NCI-H345 (cell line): ENCODE results near the gene BTBD16.

Experiments used
- DNase-seq: peaks from one replicate; lab custom pipeline; 2025; lab: John Stamatoyannopoulos, UW

BTBD16 gene

GRCh38 chr10:122271076-122271475 lies at the start of gene BTBD16:
BTBD16 (plus strand) TSS chr10:122271296; CDS start chr10:122275082, 3,786 bp downstream.
- no peak for DNase-seq

GRCh38 chr10:122221958-122222357 lies 49.1 kb upstream of the BTBD16 start:
- no peak for DNase-seq

DNA sequence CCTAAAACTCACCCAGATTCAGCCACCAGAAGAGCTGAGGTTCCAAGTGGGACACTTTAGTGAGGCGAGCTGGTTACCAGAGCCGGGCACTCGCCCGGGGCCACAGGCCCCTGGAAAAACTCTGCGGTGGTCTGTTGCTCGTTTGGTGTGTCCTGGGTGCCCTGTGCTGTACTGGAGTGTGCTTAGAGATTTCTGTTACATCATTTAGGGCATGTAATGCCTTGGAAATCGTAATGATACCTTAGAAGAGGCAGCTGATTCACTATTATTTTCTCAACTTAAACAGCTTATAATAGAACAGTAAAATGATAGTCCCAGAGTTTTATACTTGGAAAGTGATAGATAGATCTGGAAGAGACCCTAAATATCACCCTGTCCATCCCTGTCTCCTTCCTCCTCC lies 48.5 kb upstream of the BTBD16 start:
- no peak for DNase-seq

- DNase-seq = no peak
Observed at GRCh38 chr10:122224159-122224558, 46.9 kb upstream of the BTBD16 start.

- no peak for DNase-seq
Observed at GRCh38 chr10:122225330-122225729, 45.8 kb upstream of the BTBD16 start.

DNA sequence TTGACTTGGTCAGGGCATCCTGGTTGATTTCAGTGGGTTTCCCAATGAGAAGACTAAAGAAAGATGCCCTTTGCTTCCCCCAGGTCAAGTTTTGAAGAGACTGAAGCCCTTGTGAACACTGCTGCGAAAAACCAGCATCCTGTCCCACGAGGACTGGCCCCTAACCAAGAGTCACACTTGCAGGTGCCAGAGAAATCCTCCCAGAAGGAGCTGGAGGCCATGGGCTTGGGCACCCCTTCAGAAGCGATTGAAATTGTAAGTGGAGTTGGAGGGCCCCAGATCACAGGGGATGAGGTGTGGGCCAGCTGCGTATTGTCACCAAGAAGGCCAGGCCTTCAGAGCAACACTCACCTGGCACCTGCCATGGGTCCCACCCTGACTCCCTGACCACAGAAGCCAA lies 43.3 kb upstream of the BTBD16 start:
- DNase-seq = no peak

DNA sequence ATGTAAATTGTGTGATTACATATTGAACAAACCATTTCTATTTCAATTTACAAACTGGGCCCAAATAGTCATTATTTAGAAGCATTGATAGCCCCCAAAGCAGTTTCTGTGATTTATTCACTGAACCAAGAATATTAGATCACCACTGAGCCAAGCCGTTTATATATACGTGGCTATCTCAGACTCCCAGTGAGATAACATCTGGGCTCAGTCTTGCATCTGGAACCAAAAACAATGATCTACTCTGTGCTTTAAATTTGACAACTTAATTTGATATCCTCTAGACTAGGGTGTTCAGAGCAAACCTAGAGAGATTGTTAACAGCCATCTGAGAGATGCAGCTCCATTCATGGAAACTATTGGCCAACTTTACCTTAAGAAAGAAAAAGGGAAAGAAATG lies 41.4 kb upstream of the BTBD16 start:
- no peak for DNase-seq

- DNase-seq = no peak
Observed at GRCh38 chr10:122230222-122230621, 40.9 kb upstream of the BTBD16 start.

- no peak for DNase-seq
Observed at GRCh38 chr10:122232769-122233168, 38.3 kb upstream of the BTBD16 start.

DNA sequence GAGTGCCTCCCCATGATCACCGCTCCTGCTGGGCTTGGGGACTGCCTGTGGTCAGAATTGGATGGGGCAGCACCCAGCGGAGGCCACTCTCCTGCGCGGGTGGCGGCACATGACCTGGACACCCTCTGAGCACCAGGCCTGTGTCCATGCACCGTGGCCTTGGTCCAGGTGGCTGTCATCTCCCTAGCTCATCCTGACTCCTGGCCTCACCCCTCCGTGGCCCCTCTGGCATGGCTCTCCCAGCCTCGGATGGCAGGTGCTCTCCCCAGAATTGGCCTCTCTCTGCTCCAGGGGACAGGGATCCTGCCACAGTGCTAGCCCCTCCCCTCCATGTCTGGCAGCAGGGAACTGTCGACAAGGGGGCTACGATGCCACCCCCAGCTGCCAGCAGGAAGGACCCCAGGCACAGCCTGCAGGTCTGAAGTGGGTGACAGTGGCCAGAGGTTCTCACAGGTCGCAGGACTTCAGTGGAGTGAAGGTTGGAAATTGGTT lies 37.2 kb upstream of the BTBD16 start:
- DNase-seq = peak; percentile 24

- peak; percentile 31 for DNase-seq
Observed at GRCh38 chr10:122234416-122234815, 36.7 kb upstream of the BTBD16 start.

- DNase-seq = peak; percentile 44
Observed at GRCh38 chr10:122236690-122237306, 34.3 kb upstream of the BTBD16 start.

- DNase-seq = no peak
Observed at GRCh38 chr10:122237331-122237990, 33.6 kb upstream of the BTBD16 start.

DNA sequence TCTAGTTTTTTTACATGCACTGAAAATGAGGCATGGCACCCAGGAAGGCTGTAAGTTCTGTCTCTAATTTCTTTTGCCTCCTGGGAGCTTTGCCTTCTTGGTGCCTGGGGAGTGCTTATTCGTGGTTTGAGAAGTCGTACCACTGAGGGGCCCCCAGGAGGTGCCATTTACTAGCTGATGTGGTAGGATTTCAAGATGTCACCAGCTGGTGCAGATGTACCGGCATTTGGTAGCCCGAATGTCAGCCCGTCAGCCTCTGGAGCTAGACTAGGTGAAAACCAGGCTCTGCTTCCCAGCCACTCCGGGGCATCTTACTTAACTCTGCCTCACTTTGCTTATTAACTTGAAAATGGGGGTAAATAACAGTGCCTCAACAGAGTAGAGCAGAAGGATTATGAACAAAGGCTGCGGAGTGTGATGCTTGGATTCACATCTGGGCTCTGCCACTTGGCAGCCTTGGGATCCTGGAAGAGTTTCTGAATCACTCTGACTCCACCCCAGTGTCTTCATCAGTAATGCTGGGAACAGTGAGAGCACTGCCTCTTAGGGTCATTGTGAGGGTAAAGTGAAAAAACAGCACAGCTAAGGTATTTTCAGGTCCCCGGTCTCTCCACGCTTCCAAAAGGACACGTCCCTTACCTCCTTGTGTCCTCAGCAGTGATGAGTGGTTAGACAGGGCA lies 31.4 kb upstream of the BTBD16 start:
- DNase-seq = no peak

DNA sequence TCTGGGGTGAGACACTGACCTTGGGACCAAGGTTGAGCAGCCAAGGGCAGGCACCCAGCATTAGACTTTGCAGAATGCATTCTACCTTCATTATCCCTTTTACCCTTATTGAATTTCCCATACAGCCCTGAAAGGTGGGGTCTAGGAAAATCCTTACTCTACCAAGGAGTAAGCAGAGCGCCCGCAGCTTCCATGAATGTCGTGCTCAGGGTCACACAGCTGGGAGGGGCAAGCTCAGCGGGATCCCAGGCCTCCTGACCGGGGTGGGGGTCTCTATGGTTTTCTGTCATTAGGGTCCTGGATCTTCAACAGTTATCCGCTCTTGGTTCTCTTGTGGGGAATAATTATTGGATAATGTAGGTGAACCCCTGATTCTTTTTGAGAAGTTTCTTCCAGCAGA lies 30.7 kb upstream of the BTBD16 start:
- no peak for DNase-seq

DNA sequence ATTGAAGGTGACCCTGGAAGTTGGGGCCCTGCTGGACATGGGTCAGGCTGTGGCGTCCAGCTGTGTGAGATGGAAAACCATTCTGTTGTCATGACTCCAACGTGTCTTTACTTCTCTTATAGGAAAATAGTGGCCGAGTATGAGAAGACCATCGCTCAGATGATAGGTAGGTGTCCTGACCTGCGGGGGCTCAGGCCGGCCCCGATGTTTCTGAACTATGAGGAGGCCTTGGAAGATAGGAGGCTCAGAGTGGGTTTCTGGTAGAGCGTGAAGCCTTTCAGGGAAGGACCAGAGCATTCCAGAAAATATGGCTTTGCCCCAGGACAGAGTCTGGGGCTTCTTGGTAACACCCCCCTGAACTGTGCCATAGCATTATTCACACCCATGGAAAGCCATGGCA lies 29.3 kb upstream of the BTBD16 start:
- DNase-seq = no peak

- DNase-seq = no peak
Observed at GRCh38 chr10:122243550-122243949, 27.5 kb upstream of the BTBD16 start.

DNA sequence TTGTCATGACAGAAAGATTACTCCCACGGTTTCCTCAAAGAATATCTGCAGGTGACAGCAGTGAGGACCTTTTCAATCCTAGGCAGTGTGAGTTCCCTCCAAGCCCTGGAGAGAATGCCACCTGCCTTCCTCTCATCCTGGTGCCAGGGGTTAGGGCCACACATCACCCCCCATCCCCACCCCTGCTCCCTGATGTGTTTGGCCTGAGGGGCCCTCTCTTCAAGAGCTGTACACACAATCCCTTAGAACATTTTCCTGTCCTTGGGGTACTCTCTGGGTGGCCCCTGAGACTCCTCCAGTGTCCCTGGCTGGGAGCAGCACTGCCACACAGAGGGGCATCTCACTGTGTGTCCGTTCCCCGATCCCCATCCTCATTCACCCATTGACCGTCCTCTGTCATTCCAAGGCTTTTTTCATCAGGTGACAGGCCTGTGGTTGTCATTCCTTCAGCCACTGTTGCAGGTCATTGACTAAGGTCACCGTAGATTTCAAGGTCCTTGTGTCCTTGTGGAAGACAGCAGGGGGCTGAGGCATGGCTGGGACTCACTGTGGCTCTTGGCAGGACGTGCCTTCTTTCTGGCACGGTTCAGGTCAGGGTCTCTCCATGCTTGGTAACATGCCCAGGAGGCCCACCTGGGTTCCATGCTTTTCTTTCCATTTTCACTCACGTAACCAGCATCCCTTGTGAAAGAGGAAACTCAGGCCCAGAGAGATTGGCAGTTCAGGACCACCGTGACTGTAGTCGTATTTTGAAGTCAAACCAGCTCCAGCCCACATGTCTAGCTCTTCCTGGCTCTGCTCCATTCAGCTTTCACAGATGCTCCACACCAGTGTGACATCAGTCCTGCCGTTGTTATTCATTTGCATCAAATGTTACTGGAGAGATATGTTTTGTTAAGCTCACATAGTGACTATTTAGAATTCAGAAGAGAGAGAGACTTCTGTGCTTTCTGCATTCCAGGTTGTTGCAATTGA lies 26.8 kb upstream of the BTBD16 start:
- peak; percentile 14 for DNase-seq

DNA sequence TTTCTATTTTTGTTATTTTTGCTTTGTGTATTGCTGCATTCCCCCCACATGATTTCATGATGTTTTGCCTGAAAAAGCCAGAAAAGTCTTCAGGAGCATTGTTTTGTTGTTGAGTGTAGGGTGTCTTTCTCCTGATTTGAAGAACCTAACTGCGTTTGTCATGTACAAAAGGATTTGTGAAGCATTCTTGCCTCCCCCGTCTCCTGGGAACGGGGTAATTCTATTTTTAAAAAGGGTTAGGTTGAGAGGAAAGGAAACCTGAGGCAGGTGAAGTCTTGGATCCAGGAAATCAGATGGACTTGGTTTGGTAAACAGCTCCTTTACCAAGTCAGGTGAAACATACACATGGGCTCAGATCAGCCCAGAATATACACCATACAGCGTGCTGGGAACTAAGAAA lies 26.0 kb upstream of the BTBD16 start:
- DNase-seq = peak; percentile 3

DNA sequence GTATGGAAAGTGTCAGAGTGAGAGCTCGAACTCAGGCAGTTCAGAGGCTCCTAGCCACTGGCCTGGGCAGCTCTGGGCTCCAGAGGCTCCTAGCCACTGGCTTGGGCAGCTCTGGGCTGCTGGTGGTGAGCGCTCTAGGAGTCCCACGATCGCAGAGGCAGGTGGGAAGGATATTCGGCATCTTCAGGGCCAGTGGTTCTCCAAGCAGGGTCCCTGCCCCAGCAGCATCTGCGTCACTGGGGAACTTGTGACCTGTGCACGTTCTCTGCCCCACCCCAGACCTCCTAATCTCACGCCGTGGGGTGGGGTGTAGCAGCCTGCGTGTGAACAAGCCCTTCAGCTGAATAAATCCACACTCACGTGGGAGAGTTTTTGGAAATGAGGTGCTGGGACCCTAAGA lies 25.2 kb upstream of the BTBD16 start:
- DNase-seq = no peak

DNA sequence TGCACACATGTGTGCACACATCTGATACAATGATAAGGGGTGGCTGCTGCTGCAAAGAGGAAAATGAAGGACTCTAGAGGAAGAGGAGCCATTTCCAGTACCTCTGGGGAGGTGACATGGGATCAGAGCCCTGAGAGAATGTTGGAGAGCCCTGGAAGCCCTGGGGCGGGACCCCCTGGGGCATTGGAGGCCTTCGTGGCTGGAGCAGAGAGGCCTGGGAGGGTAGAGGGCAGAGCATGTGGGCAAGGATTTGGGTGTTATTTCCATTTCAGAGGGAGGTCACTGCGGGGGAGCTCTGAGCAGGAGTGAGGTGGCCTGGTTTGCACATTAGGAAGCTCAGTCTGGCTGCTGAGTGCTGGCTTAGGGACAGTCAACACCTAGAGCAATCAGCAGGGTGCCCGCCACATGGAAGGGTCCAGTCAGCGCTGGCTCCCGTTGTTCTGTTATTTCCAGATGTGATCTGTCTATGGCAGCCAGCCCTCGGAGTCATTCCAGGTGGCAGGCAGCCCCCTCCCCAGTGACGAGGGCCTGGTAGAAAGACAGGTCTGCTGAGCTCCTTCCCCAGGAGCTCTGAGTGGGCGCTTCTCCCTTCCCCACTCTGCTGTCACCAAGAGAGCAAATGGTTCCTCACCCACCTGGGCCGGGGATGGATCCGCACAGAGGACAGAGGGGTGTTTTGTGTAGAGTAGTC lies 24.1 kb upstream of the BTBD16 start:
- no peak for DNase-seq
